GM18519 (cell line): ENCODE results near the gene PCDHGA10.
"Not testable (repeated sequence)": the region's sequence is repeated elsewhere in the genome, so short reads cannot be mapped to it uniquely, and the experiment has no call there.

Experiments used
- ATAC-seq: cut with Tn5 transposase; IDR thresholded peaks from one replicate; pipeline ENCODE4 v1.9.1; 2021; ENCODE audit warnings: mild to moderate bottlenecking, moderate library complexity; ENCODE audit not compliant: unreplicated experiment, low FRiP score

The PCDHGA10 gene

GRCh38 chr5:141412854-141413539 lies at the start of gene PCDHGA10:
Gene PCDHGA10 (plus strand): TSS chr5:141412987. CDS start chr5:141413176, 189 bp downstream.
- ATAC-seq = peak; percentile 74

- ATAC-seq = no peak
Measured at GRCh38 chr5:141363952-141364660, 48.7 kb upstream of the PCDHGA10 start, which contains the start of gene PCDHGA5. Gene PCDHGA5 (plus strand): TSS chr5:141364162. CDS start chr5:141364331, 169 bp downstream.

- ATAC-seq = no peak
Measured at GRCh38 chr5:141366016-141366896, 46.5 kb upstream of the PCDHGA10 start.

- ATAC-seq = peak; percentile 96
Measured at GRCh38 chr5:141369994-141370848, 42.6 kb upstream of the PCDHGA10 start, which contains the start of gene PCDHGB3. Gene PCDHGB3 (plus strand): TSS chr5:141370242. CDS start chr5:141370395, 153 bp downstream.

- ATAC-seq = no peak
Measured at GRCh38 chr5:141371572-141372475, 41.0 kb upstream of the PCDHGA10 start.

- ATAC-seq = no peak
Measured at GRCh38 chr5:141373673-141374317, 39.0 kb upstream of the PCDHGA10 start, which contains the start of gene PCDHGA6. Gene PCDHGA6 (plus strand): TSS chr5:141373891. CDS start chr5:141374084, 193 bp downstream.

GRCh38 chr5:141374627-141375026 lies 38.2 kb upstream of the PCDHGA10 start:
- no peak for ATAC-seq

- not testable (repeated sequence) for ATAC-seq
Measured at GRCh38 chr5:141375444-141376155, 37.2 kb upstream of the PCDHGA10 start.

- no peak for ATAC-seq
Measured at GRCh38 chr5:141382469-141383294, 30.1 kb upstream of the PCDHGA10 start, which contains the start of gene PCDHGA7. Gene PCDHGA7 (plus strand): TSS chr5:141382742. CDS start chr5:141382900, 158 bp downstream.

GRCh38 chr5:141383345-141383744 lies 29.4 kb upstream of the PCDHGA10 start:
- ATAC-seq = no peak

GRCh38 chr5:141384471-141385267 lies 28.1 kb upstream of the PCDHGA10 start:
- ATAC-seq = no peak

- not testable (repeated sequence) for ATAC-seq
Measured at GRCh38 chr5:141387557-141388311, 25.1 kb upstream of the PCDHGA10 start, which contains the start of gene PCDHGB4. Gene PCDHGB4 (plus strand): TSS chr5:141387698. CDS start chr5:141387885, 187 bp downstream.

- no peak for ATAC-seq
Measured at GRCh38 chr5:141388661-141389060, 24.1 kb upstream of the PCDHGA10 start.

- ATAC-seq = no peak
Measured at GRCh38 chr5:141389153-141390042, 23.4 kb upstream of the PCDHGA10 start.
